Esophagus mucosa (tissue), 1 donor: ENCODE results near the gene SLC38A10. TPM values are rescaled to one million over a fixed set of nuclear protein-coding genes. Genes with fewer than 3 reads are reported as not detected.

ENCODE experiments used
- ATAC-seq: fragments of 200-7000 bp; cut with Tn5 transposase; one replicate; pipeline ENCODE4 v1.9.1; 2020
- total RNA-seq: library from RNA; stranded (reverse); gene quantifications from one replicate; pipeline ENCODE4 v1.2.4, GENCODE V29; 2023
- donor health status: DM: yes; HTN: yes; CAD: no.

The SLC38A10 gene
- total RNA-seq, 1 donor from 2014 or later: 24.6 TPM

- ATAC-seq: no peak
These were observed 35.8 kb upstream of the SLC38A10 start for GRCh38 chr17:81330884-81331245.

GRCh38 chr17:81329927-81330883 lies 35.1 kb upstream of the SLC38A10 start:
- ATAC-seq: peak; percentile 21

GRCh38 chr17:81328978-81329926 lies 34.1 kb upstream of the SLC38A10 start:
- ATAC-seq: peak; percentile 93

GRCh38 chr17:81328489-81328888 lies 33.4 kb upstream of the SLC38A10 start:
- ATAC-seq: peak; percentile 1

GRCh38 chr17:81325714-81326358 lies 30.7 kb upstream of the SLC38A10 start:
- ATAC-seq: no peak

GRCh38 chr17:81324851-81325713 lies 30.0 kb upstream of the SLC38A10 start:
- ATAC-seq: no peak

- no peak for ATAC-seq
These were observed 29.2 kb upstream of the SLC38A10 start for GRCh38 chr17:81324177-81324850.

- ATAC-seq: peak; percentile 50
These were observed 28.3 kb upstream of the SLC38A10 start for GRCh38 chr17:81323411-81323868.

- ATAC-seq: peak; percentile 4
These were observed 27.9 kb upstream of the SLC38A10 start for GRCh38 chr17:81323083-81323369.

- ATAC-seq: peak; percentile 12
These were observed 27.4 kb upstream of the SLC38A10 start for GRCh38 chr17:81322271-81323082.

GRCh38 chr17:81317961-81318605 lies 23.0 kb upstream of the SLC38A10 start:
- no peak for ATAC-seq

GRCh38 chr17:81317530-81317821 lies 22.4 kb upstream of the SLC38A10 start:
- no peak for ATAC-seq

GRCh38 chr17:81315885-81316391 lies 20.8 kb upstream of the SLC38A10 start:
- ATAC-seq: peak; percentile 14

GRCh38 chr17:81315129-81315884 lies 20.2 kb upstream of the SLC38A10 start:
- peak; percentile 1 for ATAC-seq

GRCh38 chr17:81314398-81315081 lies 19.4 kb upstream of the SLC38A10 start:
- no peak for ATAC-seq

GRCh38 chr17:81313776-81314397 lies 18.8 kb upstream of the SLC38A10 start:
- ATAC-seq: no peak

- no peak for ATAC-seq
These were observed 17.7 kb upstream of the SLC38A10 start for GRCh38 chr17:81312624-81313325.
